Right lobe of liver (tissue), 6 donors: ENCODE data around the gene PLCXD3. TPM values are rescaled to one million over a fixed set of nuclear protein-coding genes. Genes with fewer than 3 reads are reported as not detected.
"Not testable (repeated sequence)": the region's sequence is repeated elsewhere in the genome, so short reads cannot be mapped to it uniquely, and the experiment has no call there.

Experiments used
- ATAC-seq, 4 donors: fragments of 200-7000 bp; cut with Tn5 transposase; one replicate each; pipeline ENCODE4 v1.9.1; 2020; ENCODE audit warnings: mild to moderate bottlenecking in 4 of 4, moderate library complexity in 4 of 4
- DNase-seq, 3 donors: peaks; one replicate each; pipeline ENCODE4 v3.0.0-alpha.2; 2020
- H3K27ac ChIP-seq, 3 donors: fragments of 200-600 bp; one replicate each; pipeline ENCODE4 v1.8.0; 2022
- H3K27me3 ChIP-seq, 2 donors: fragments of 200-600 bp; one replicate each; pipeline ENCODE4 v1.8.0; 2022
- H3K36me3 ChIP-seq, 4 donors: fragments of 200-600 bp; sonication (generic) in 1 of 4; one replicate each; pipeline versions ENCODE4 v1.5.1 to v1.8.0; 2017 to 2022; ENCODE audit warnings: control low read depth in 1 of 4
- H3K4me1 ChIP-seq, 4 donors: fragments of 200-600 bp; sonication (generic) in 1 of 4; one replicate each; pipeline versions ENCODE4 v1.5.1 to v1.8.0; 2017 to 2022; ENCODE audit warnings: control low read depth in 1 of 4
- H3K4me3 ChIP-seq, 3 donors: fragments of 200-600 bp; one replicate each; pipeline ENCODE4 v1.8.0; 2022
- H3K9me3 ChIP-seq, 4 donors: fragments of 200-600 bp; sonication (generic) in 1 of 4; one replicate each; pipeline versions ENCODE4 v1.5.1 to v1.8.0; 2017 to 2022; ENCODE audit warnings: control low read depth in 1 of 4
- POLR2A ChIP-seq: fragments of 450-650 bp; IDR thresholded peaks from one replicate; pipeline ENCODE4 v1.6.1; 2017; ENCODE audit warnings: antibody characterized with exemption, mild to moderate bottlenecking
- WGBS: methylation state at CpG from one replicate; pipeline ENCODE4 v1.1.6; 2018; ENCODE audit warnings: low coverage, low lambda C conversion rate; ENCODE audit not compliant: insufficient coverage; ENCODE audit errors: missing lambda C conversion rate; 5-methylcytosine and 5-hydroxymethylcytosine counted together
- intact Hi-C, 2 donors: fragments of 100-400 bp; cut with DNase I; formaldehyde crosslinking; loops; one replicate each; pipeline versions ENCODE4 v1.11.2 to v1.14.1; 2022
- total RNA-seq, 6 experiments: library from RNA; depleted of rRNA in 2 of 6; stranded (reverse); fragments of >200 nt in 2 of 6; fragmentation: NEBNext Ultra II Directional in 3 of 6; extraction: Animal tissue kit (Norgen Biotek cat#: 25700) in 3 of 6; gene quantifications; one replicate each; pipeline versions ENCODE4 v1.1.0 to v1.2.4, GENCODE V29; 2016 to 2023
- TF ChIP-seq, protein P1 (sequence below), 4 donors: fragments of 200-600 bp in 3 of 4; fragments of 450-650 bp in 1 of 4; IDR thresholded peaks; one replicate each; pipeline versions ENCODE4 v1.5.1 to v1.8.0; 2016 to 2022; ENCODE audit warnings: antibody characterized with exemption in 4 of 4, mild to moderate bottlenecking in 2 of 4
- donor health status: DM: no; HTN: yes; CAD: no.
- donor health status: DM: no; HTN: no; CAD: no.
- donor health status: DM: no; HTN: no; CAD: no.
- donor health status: DM: no; HTN: yes; CAD: no.
- donor health status: DM: no; HTN: yes; CAD: no.

PLCXD3 gene
- total RNA-seq, 6 experiments from 2014 or later, result 0.27 to 3.5 (median 1.1) TPM

DNA sequence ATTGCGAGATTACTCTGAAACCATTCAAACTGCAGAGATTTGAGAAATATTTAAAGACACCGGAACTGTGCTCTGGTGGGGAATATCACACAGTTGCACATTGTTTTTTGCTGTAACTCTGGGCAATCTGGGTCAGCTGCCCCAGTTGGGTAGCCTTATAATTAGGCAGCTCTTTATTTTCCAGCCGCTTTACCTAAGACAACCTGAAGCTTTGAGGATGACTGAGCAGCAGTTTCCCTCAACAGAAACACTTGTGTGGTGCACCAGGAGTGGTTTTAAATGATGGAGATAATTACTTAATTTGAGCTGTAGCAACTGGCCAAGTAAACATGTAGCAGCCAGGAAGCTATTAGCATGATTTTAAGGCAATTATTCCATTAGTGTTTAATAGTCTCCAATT lies 2.9 kb downstream of the PLCXD3 start:
- 92% methylated on average over 2 of the region's 3 CpGs for WGBS
- Histone ChIP-seq H3K9me3 (no peaks in the 10 kb centered on the region), H3K36me3 (no peaks in the 10 kb centered on the region), H3K27ac (no peak overlapping the region), H3K4me1 (peaks cover 0 to 10% (median 3%) of the 10 kb centered on the region in 4 donors), H3K27me3 (peaks cover 0 to 11% of the 10 kb centered on the region in 2 donors), H3K4me3 (no peak overlapping the region)
- intact Hi-C loops, result no loop called here
- no peak for DNase-seq
- TF ChIP-seq POLR2A, result no peak
- TF ChIP-seq, protein P1, sequence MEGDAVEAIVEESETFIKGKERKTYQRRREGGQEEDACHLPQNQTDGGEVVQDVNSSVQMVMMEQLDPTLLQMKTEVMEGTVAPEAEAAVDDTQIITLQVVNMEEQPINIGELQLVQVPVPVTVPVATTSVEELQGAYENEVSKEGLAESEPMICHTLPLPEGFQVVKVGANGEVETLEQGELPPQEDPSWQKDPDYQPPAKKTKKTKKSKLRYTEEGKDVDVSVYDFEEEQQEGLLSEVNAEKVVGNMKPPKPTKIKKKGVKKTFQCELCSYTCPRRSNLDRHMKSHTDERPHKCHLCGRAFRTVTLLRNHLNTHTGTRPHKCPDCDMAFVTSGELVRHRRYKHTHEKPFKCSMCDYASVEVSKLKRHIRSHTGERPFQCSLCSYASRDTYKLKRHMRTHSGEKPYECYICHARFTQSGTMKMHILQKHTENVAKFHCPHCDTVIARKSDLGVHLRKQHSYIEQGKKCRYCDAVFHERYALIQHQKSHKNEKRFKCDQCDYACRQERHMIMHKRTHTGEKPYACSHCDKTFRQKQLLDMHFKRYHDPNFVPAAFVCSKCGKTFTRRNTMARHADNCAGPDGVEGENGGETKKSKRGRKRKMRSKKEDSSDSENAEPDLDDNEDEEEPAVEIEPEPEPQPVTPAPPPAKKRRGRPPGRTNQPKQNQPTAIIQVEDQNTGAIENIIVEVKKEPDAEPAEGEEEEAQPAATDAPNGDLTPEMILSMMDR (IDR thresholded peaks at IDR 0.05), result no peak
- ATAC-seq, result no peak

DNA sequence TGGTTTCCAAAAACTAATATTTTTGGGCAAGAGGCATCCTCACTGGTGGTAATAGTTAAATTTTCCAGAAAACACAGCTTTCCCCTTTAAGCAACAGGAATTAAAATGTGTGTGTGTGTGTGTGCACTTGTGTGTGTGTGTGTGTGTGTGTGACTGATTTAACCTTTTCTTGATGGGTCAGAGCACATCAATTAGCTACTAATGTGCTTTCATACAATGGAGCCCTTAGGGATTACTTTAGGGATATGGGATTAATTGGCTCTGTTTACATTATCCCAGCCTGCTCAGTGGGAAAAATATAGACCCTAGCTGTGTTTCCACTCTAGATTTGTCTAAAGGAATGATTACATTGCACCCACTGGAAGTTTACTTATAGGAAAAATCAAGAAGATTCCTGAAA lies 6.5 kb downstream of the PLCXD3 start:
- TF ChIP-seq, protein P1 (IDR thresholded peaks at IDR 0.05), result no peak
- TF ChIP-seq POLR2A, result no peak
- intact Hi-C loops, result no loop called here
- Histone ChIP-seq H3K36me3 (no peaks in the 10 kb centered on the region), H3K9me3 (no peaks in the 10 kb centered on the region), H3K27ac (no peak overlapping the region), H3K4me1 (no peaks in the 10 kb centered on the region), H3K4me3 (no peak overlapping the region), H3K27me3 (no peaks in the 10 kb centered on the region)
- ATAC-seq, result no peak
- no peak for DNase-seq

DNA sequence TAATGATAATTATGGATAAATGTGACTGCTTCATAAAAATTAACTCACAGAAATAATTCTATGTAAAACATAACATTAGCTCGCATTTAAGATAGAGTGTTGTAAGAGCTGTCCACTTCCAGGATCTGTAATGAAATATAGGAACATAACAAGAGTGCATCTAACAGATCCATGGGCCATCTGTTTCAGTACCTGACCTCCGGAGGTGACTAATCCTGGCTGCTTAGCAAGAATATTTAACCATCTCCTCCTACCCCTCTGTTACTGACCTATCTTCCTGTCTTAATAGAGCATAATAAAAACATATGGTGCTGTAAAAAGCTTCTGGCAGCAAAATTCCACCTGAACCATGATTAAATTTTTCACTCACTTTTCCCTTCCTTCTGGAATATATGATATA lies 7.1 kb downstream of the PLCXD3 start:
- H3K4me3 ChIP-seq, result no peak overlapping the region
- no peaks in the 10 kb centered on the region for H3K27me3 ChIP-seq
- no peaks in the 10 kb centered on the region for H3K4me1 ChIP-seq
- intact Hi-C loops, result no loop called here
- no peaks in the 10 kb centered on the region for H3K36me3 ChIP-seq
- no peaks in the 10 kb centered on the region for H3K9me3 ChIP-seq
- DNase-seq, result no peak
- no peak for ATAC-seq
- TF ChIP-seq POLR2A, result no peak
- TF ChIP-seq, protein P1 (IDR thresholded peaks at IDR 0.05), result no peak
- WGBS, result 60% methylated on average over 2 of the region's 2 CpGs
- H3K27ac ChIP-seq, result no peak overlapping the region

DNA sequence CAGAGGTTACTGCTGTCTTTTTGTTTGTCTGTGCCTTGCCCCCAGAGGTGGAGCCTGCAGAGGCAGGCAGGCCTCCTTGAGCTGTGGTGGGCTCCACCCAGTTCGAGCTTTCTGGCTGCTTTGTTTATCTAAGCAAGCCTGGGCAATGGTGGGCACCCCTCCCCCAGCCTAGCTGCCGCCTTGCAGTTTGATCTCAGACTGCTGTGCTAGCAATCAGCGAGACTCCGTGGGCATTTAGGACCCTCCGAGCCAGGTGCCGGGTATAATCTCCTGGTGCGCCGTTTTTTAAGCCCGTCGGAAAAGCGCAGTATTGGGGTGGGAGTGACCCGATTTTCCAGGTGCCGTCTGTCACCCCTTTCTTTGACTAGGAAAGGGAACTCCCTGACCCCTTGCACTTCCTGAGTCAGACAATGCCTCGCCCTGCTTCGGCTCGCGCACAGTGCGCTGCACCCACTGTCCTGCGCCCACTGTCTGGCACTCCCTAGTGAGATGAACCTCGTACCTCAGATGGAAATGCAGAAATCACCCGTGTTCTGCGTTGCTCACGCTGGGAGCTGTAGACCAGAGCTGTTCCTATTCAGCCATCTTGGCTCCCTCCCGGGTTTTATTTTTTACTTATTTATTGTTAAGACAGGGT lies 16.8 kb downstream of the PLCXD3 start:
- DNase-seq, intact Hi-C loops, H3K4me3 ChIP-seq, H3K9me3 ChIP-seq, H3K36me3 ChIP-seq, H3K27me3 ChIP-seq, ATAC-seq, H3K27ac ChIP-seq, H3K4me1 ChIP-seq: not testable (repeated sequence)
- WGBS, result 83% methylated on average over 12 of the region's 24 CpGs

DNA sequence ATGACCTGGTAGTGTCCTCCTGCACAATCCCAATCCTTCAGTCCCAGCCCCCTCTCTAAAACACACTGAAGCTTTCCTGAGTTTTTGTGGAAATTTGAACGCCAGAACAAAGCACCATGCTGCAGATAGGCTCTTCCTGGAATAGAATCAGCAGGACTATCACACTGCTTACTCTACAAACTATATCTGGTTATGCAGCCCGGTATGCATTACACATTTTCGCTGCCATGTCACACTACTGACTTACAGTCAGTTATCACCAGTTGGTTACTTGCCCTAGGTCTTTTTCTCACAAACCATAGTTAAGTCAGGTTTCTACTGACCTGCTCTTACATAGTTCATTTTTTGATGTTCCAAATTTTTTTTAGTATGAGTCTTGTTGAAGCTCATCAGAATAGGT lies 24.9 kb downstream of the PLCXD3 start:
- Histone ChIP-seq H3K4me3 (no peak overlapping the region), H3K4me1 (no peaks in the 10 kb centered on the region), H3K9me3 (no peaks in the 10 kb centered on the region), H3K27ac (no peak overlapping the region), H3K36me3 (no peaks in the 10 kb centered on the region), H3K27me3 (no peaks in the 10 kb centered on the region)
- ATAC-seq, result no peak
- WGBS, result 37% methylated on average over 3 of the region's 3 CpGs
- DNase-seq, result no peak
- intact Hi-C loops, result no loop called here
- no peak for TF ChIP-seq POLR2A
- TF ChIP-seq, protein P1 (IDR thresholded peaks at IDR 0.05), result no peak
